Measurements from ENCODE around the gene MIAT.
"Not testable (repeated sequence)": the region's sequence is repeated elsewhere in the genome, so short reads cannot be mapped to it uniquely, and the experiment has no call there.

The MIAT gene

GRCh38 chr22:26700886-26701285 lies 43.5 kb downstream of the MIAT start:
- no peak for DNase-seq

- DNase-seq: no peak
Observed at GRCh38 chr22:26701323-26701722, 43.9 kb downstream of the MIAT start.

GRCh38 chr22:26702906-26703830 lies 45.8 kb downstream of the MIAT start:
- no peak for DNase-seq

- DNase-seq: not testable (repeated sequence)
Observed at GRCh38 chr22:26705379-26705778, 48.0 kb downstream of the MIAT start.

- DNase-seq: no peak
Observed at GRCh38 chr22:26707090-26707489, 49.7 kb downstream of the MIAT start.

- DNase-seq: no peak
Observed at GRCh38 chr22:26707581-26707980, 50.2 kb downstream of the MIAT start.

- DNase-seq: no peak
Observed at GRCh38 chr22:26708256-26709009, 51.0 kb downstream of the MIAT start.

- no peak for DNase-seq
Observed at GRCh38 chr22:26709617-26710390, 52.4 kb downstream of the MIAT start.

GRCh38 chr22:26711205-26711963 lies 54.0 kb downstream of the MIAT start:
- DNase-seq: peak; percentile 17

- no peak for DNase-seq
Observed at GRCh38 chr22:26712158-26712557, 54.8 kb downstream of the MIAT start.

GRCh38 chr22:26713823-26714449 lies 56.5 kb downstream of the MIAT start:
- no peak for DNase-seq

GRCh38 chr22:26714971-26715370 lies 57.6 kb downstream of the MIAT start:
- DNase-seq: no peak

GRCh38 chr22:26715392-26715936 lies 58.1 kb downstream of the MIAT start:
- DNase-seq: no peak

- DNase-seq: no peak
Observed at GRCh38 chr22:26718488-26718887, 61.1 kb downstream of the MIAT start.

GRCh38 chr22:26718905-26719304 lies 61.5 kb downstream of the MIAT start:
- no peak for DNase-seq

GRCh38 chr22:26722159-26722558 lies 64.8 kb downstream of the MIAT start:
- DNase-seq: no peak

- no peak for DNase-seq
Observed at GRCh38 chr22:26724414-26724813, 67.0 kb downstream of the MIAT start.

- no peak for DNase-seq
Observed at GRCh38 chr22:26725012-26725676, 67.8 kb downstream of the MIAT start.
